Measurements from ENCODE around the gene PLXDC2.

DNA sequence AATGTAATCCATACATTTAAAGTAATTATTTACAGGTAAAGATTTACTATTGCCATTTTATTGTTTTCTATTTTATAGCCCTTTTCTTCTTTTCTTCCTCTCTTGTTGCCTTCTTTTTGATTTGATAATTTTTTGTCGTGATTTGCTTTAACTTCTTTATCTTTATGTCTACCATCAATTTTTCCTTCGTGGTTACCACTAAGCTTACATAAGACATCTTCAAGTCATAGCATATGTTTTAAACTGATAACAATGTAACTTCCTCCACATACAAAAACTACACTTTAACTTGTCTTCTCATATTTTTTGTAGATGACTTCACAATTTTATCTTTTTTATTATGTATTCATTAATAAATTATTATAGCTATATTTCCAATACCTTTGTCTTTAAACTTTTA lies 316.6 kb downstream of the PLXDC2 start:
- no peak for TF ChIP-seq POLR2A (IDR thresholded peaks at IDR 0.05)
- TF ChIP-seq, protein P1, sequence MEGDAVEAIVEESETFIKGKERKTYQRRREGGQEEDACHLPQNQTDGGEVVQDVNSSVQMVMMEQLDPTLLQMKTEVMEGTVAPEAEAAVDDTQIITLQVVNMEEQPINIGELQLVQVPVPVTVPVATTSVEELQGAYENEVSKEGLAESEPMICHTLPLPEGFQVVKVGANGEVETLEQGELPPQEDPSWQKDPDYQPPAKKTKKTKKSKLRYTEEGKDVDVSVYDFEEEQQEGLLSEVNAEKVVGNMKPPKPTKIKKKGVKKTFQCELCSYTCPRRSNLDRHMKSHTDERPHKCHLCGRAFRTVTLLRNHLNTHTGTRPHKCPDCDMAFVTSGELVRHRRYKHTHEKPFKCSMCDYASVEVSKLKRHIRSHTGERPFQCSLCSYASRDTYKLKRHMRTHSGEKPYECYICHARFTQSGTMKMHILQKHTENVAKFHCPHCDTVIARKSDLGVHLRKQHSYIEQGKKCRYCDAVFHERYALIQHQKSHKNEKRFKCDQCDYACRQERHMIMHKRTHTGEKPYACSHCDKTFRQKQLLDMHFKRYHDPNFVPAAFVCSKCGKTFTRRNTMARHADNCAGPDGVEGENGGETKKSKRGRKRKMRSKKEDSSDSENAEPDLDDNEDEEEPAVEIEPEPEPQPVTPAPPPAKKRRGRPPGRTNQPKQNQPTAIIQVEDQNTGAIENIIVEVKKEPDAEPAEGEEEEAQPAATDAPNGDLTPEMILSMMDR (IDR thresholded peaks at IDR 0.05) = no peak
